GM20431 (cell line): ENCODE measurements around the gene ACOXL.

Source experiments
- in situ Hi-C: fragments of 300-500 bp; cut with MseI, MboI; formaldehyde crosslinking; loops from one replicate; pipeline ENCODE4 v1.15.0; 2020; ENCODE audit warnings: low sequenced_read_pairs; ENCODE audit not compliant: unreplicated experiment

ACOXL gene

DNA sequence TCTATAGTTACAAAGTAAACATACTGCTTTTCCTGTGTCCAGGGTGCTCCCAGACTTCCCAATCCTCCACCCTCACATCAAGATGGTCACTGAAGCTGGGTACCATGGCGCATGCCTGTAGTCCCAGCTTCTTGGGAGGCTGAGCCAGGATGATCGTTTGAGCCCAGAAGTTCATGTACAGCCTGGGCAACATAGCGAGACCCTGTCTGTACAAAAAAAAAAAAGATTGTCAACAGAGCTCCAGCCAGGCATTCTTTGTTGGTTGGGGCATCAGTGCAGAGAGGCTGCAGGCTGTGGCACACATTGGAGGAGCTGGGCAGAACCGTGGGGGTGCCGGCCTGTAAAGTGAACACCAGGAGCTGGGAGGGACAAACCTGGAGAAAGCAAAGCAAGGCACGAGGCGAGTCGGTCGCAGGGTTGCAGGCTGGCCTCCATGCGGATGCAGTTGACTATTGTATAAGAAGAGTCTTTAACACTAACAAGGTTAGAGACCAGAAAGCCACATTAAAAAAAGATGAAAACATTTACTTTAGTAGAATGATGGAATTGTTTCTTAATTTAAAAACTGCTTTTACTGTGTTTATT lies 51.8 kb downstream of the ACOXL start:
- in situ Hi-C loops: no loop called here

DNA sequence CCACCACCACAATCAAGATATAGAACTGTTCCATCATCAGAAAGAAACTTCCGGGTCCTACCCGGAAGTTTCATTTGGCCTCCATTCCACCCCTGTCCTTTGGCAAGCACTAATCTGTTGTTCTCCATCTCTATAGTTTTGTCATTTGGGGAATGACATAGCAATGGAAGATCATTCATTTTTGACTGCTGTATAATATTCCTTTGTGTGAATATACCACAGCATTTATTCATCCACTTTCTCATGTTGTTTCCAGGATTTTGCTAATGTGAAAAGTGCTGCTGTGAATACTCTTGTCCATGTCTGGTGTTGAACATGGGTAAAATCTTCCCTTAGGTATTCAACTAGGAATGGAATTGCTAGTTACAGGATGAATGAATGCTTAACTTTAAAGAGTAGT lies 53.1 kb downstream of the ACOXL start:
- in situ Hi-C loops: no loop called here

- in situ Hi-C loops: no loop called here
These were observed 56.6 kb downstream of the ACOXL start for GRCh38 chr2:110788976-110789375.

DNA sequence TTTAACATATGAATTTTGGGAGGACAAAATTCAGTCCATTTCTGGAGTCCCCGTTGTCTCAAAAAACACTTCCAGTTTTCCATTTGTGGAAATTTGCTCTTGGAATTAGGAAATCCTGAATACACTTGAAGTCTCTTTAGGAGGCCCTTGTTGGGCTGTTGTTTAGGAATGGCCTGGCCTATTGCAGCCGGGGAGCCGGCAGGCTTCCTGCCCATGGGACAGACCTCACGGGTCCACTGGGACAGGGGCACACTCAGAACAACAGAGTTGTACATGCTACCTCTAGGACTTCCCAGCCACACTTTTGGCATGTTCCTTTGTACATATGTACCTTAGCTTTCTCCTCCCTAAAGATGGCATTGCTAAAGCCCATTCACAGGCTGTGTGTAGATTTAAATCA lies 57.3 kb downstream of the ACOXL start:
- in situ Hi-C loops: no loop called here

GRCh38 chr2:110790907-110791306 lies 58.5 kb downstream of the ACOXL start:
- in situ Hi-C loops: no loop called here

GRCh38 chr2:110791435-110791834 lies 59.1 kb downstream of the ACOXL start:
- in situ Hi-C loops: no loop called here

GRCh38 chr2:110793034-110793433 lies 60.7 kb downstream of the ACOXL start:
- in situ Hi-C loops: no loop called here

- in situ Hi-C loops: no loop called here
These were observed 62.0 kb downstream of the ACOXL start for GRCh38 chr2:110794390-110794789.

DNA sequence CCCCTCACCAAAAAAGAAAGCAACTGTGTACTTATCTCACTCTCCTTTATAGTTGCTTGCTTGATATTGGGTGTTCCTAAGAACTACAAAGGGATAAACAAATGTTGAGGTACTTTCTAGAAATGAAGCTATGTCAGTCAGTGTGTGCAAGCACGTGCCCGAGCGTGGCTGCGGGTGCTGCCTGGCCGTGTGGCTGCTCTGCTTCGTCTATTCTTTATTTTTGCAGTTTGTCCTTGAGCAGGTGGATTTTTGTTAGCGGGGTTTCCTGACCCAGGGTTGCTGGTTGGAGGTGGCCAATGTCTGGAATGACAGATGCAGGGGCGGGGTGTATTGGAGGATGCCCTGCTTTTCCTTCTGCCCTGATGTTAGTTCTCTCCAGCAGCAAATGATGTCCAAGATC lies 62.6 kb downstream of the ACOXL start:
- in situ Hi-C loops: no loop called here

GRCh38 chr2:110796716-110797301 lies 64.4 kb downstream of the ACOXL start:
- in situ Hi-C loops: no loop called here

- in situ Hi-C loops: no loop called here
These were observed 67.0 kb downstream of the ACOXL start for GRCh38 chr2:110799376-110799775.

DNA sequence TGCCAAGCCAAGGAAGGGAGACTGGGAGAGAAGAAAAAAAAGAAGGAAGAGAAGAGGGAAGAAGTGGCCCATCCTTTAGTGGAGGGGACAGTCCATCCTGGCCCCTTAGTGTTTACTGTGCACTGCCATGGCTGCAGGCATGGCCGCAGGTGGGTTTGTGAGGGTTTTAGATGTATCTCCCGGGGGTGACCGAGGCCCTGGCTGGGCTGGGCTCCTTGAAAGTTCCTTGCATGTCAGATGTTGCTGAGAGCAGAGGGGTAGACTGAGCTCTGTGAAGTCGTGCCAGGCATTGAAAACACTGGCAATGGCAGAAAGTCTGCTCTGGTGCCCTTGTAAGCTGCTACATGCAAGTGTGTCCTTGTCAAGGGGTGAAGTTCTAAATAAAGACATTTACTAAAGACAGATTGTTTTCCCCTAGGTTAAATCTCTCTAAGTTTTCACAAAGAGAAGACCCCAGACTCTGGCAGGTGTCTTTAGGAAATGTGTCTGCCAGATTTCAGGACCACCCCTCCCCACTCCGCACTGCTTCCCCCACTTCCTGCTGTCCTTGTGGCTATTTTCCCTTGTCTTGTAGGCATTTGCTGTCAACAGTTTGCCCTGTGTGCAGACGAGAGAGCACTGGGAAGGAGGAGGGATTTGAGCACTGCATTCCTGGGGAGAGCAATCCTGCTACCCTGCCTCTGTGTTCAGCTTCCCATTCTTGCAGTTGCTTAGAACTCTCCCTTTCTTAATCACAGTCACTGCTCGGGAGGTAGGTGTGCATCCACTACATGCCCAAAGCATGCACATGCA lies 68.4 kb downstream of the ACOXL start:
- in situ Hi-C loops: loop anchor here (25.0 kb wide), 1 partner anchor 911 kb away; no protein-coding TSS in a partner anchor

GRCh38 chr2:110802208-110802932 lies 70.0 kb downstream of the ACOXL start:
- in situ Hi-C loops: loop anchor here (25.0 kb wide), 1 partner anchor 910 kb away; no protein-coding TSS in a partner anchor

GRCh38 chr2:110804433-110804832 lies 72.1 kb downstream of the ACOXL start:
- in situ Hi-C loops: loop anchor here (25.0 kb wide), 1 partner anchor 908 kb away; no protein-coding TSS in a partner anchor

DNA sequence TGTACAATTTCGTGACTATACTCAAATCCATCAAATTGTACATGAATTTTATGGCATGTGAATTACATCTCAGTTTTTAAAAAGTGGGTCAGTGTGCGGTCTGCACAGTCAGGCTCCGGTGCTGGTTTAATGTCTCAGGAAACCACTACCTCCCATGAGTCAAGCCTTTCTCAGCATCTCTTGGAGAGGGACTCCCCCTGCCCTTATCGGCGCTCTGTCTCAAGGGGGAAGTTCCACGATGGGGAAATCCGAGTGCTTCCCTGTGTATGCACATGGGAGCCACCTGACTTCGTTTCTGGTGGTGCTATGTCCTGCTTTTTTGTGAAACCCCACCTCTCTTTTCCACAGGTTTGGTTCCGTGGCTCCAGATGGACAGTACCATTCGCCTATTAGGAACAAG lies 72.5 kb downstream of the ACOXL start:
- in situ Hi-C loops: loop anchor here (25.0 kb wide), 1 partner anchor 907 kb away; no protein-coding TSS in a partner anchor

DNA sequence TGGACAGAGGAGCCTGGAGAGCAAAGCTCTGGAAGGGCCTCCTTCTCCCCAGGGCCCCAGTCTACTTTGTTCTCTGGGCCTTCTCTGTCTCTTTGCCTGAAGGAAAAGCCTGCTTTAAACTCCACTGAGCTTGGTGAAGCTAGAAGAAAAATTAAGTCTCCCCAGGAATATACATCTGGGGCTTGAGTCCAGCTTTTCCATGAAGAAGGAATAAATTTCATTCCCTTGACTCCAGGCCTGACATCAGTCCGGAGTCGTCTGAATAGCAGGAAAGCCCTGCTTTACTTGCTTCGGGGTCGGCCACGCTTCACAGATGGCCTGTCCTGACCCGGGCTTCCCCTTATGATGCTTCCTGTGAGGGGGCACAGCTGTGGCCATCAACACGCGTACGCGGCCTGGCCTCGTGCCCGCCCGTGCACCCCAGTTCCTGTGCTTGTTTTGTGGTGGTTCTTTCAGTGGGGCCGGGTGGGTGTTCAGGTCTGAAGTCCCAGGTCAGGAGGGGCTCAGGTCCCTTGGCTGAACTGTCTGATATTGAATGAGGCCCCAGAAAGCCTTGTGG lies 73.6 kb downstream of the ACOXL start:
- in situ Hi-C loops: loop anchor here (25.0 kb wide), 1 partner anchor 906 kb away; no protein-coding TSS in a partner anchor

GRCh38 chr2:110807522-110807921 lies 75.1 kb downstream of the ACOXL start:
- in situ Hi-C loops: loop anchor here (25.0 kb wide), 1 partner anchor 905 kb away; no protein-coding TSS in a partner anchor

DNA sequence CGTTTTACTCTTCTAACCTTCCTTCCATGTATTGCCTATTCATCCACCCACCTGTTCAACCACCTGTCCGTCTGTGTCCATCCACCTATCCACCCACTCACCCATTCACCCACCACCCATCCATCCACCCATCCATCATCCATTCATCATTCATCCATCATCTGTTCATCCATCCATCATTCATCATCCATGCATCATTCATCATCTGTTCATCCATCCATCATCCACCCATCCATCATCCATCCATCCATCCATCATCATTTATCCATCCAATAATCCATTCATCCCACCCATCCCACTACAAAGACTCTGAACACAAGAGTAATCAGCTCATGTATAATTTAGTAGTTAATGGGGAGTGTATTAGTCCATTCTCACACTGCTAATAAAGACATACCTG lies 78.0 kb downstream of the ACOXL start:
- in situ Hi-C loops: loop anchor here (25.0 kb wide), 1 partner anchor 902 kb away; no protein-coding TSS in a partner anchor

- in situ Hi-C loops: loop anchor here (25.0 kb wide), 1 partner anchor 899 kb away; no protein-coding TSS in a partner anchor
These were observed 80.6 kb downstream of the ACOXL start for GRCh38 chr2:110812726-110813645.
